HK-2 (cell line): ENCODE measurements around the gene RRAS2.
"Not testable (repeated sequence)": the region's sequence is repeated elsewhere in the genome, so short reads cannot be mapped to it uniquely, and the experiment has no call there.

Source experiments
- DNase-seq: peaks from one replicate; pipeline ENCODE4 v3.0.0-alpha.2; 2018; ENCODE audit not compliant: unreplicated experiment

Gene RRAS2

GRCh38 chr11:14306481-14306880 lies 52.5 kb downstream of the RRAS2 start:
- no peak for DNase-seq

GRCh38 chr11:14305649-14306048 lies 53.3 kb downstream of the RRAS2 start:
- DNase-seq = no peak

GRCh38 chr11:14304601-14305000 lies 54.4 kb downstream of the RRAS2 start:
- DNase-seq = no peak

GRCh38 chr11:14300661-14301304 lies 58.2 kb downstream of the RRAS2 start:
- DNase-seq = peak; percentile 29

GRCh38 chr11:14299921-14300320 lies 59.1 kb downstream of the RRAS2 start:
- DNase-seq = no peak

- DNase-seq = no peak
Measured at GRCh38 chr11:14290422-14290821, 68.6 kb downstream of the RRAS2 start.

- no peak for DNase-seq
Measured at GRCh38 chr11:14288189-14288935, 70.6 kb downstream of the RRAS2 start.

- DNase-seq = not testable (repeated sequence)
Measured at GRCh38 chr11:14278869-14279268, 80.1 kb downstream of the RRAS2 start.

GRCh38 chr11:14275076-14275475 lies 83.9 kb downstream of the RRAS2 start:
- DNase-seq = no peak

GRCh38 chr11:14273895-14274294 lies 85.1 kb downstream of the RRAS2 start:
- no peak for DNase-seq

GRCh38 chr11:14270690-14271542 lies 88.1 kb downstream of the RRAS2 start:
- DNase-seq = no peak

GRCh38 chr11:14269692-14270573 lies 89.0 kb downstream of the RRAS2 start:
- DNase-seq = no peak

GRCh38 chr11:14267861-14268635 lies 90.9 kb downstream of the RRAS2 start:
- no peak for DNase-seq

- no peak for DNase-seq
Measured at GRCh38 chr11:14266622-14267021, 92.4 kb downstream of the RRAS2 start.

GRCh38 chr11:14264966-14265365 lies 94.0 kb downstream of the RRAS2 start:
- DNase-seq = no peak

GRCh38 chr11:14262271-14262846 lies 96.6 kb downstream of the RRAS2 start:
- DNase-seq = no peak

GRCh38 chr11:14261066-14261465 lies 97.9 kb downstream of the RRAS2 start:
- DNase-seq = no peak

GRCh38 chr11:14259878-14260277 lies 99.1 kb downstream of the RRAS2 start:
- DNase-seq = no peak

- DNase-seq = no peak
Measured at GRCh38 chr11:14259186-14259784, 99.7 kb downstream of the RRAS2 start.
